Natural killer cell treated with Interleukin-12 subunit alpha and Interleukin-12 subunit beta and Interleukin-15 and Interleukin-18, amount 100 ng/mL, for 72 hours (primary cell): ENCODE measurements around the gene LRRC46. TPM values are rescaled to one million over a fixed set of nuclear protein-coding genes. Genes with fewer than 3 reads are reported as not detected.

Experiments
- ATAC-seq, 2 donors: fragments of 150-1000 bp; cut with Tn5 transposase in 1 of 2; sonication (Bioruptor Pico), chemical (Tn5 transposase) in 1 of 2; 2 replicates each; pipeline ENCODE4 v1.10.0; 2021
- DNase-seq: peaks from one replicate; pipeline ENCODE4 v3.0.0; 2022; ENCODE audit warnings: low spot score
- H3K27ac Mint-ChIP-seq, 2 donors: 1 replicate in 1 of 2; 2 replicates in 1 of 2; pipeline ENCODE4 v1.8.0; 2022; ENCODE audit warnings: mixed read lengths in 2 of 2, mild to moderate bottlenecking in 1 of 2, moderate library complexity in 1 of 2
- H3K27me3 Mint-ChIP-seq, 2 donors: 1 replicate in 1 of 2; 2 replicates in 1 of 2; pipeline ENCODE4 v1.8.0; 2022; ENCODE audit warnings: mixed read lengths in 2 of 2
- H3K36me3 Mint-ChIP-seq: one replicate; pipeline ENCODE4 v1.8.0; 2022; ENCODE audit warnings: mixed read lengths
- H3K4me1 Mint-ChIP-seq, 2 donors: 1 replicate in 1 of 2; 2 replicates in 1 of 2; pipeline ENCODE4 v1.8.0; 2022; ENCODE audit warnings: low read depth in 2 of 2, mixed read lengths in 2 of 2, mild to moderate bottlenecking in 1 of 2
- H3K4me3 Mint-ChIP-seq: one replicate; pipeline ENCODE4 v1.8.0; 2022; ENCODE audit warnings: mixed read lengths
- H3K9me3 Mint-ChIP-seq: 2 replicates; pipeline ENCODE4 v1.8.0; 2022; ENCODE audit warnings: mixed read lengths
- total RNA-seq, 2 donors: library from RNA; stranded (reverse); gene quantifications; one replicate each; pipeline ENCODE4 v1.2.3, GENCODE V29; 2022

LRRC46 gene, protein sequence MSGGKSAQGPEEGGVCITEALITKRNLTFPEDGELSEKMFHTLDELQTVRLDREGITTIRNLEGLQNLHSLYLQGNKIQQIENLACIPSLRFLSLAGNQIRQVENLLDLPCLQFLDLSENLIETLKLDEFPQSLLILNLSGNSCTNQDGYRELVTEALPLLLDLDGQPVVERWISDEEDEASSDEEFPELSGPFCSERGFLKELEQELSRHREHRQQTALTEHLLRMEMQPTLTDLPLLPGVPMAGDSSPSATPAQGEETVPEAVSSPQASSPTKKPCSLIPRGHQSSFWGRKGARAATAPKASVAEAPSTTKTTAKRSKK
- under 1 TPM; 0.17 to 0.86 TPM for total RNA-seq

DNA sequence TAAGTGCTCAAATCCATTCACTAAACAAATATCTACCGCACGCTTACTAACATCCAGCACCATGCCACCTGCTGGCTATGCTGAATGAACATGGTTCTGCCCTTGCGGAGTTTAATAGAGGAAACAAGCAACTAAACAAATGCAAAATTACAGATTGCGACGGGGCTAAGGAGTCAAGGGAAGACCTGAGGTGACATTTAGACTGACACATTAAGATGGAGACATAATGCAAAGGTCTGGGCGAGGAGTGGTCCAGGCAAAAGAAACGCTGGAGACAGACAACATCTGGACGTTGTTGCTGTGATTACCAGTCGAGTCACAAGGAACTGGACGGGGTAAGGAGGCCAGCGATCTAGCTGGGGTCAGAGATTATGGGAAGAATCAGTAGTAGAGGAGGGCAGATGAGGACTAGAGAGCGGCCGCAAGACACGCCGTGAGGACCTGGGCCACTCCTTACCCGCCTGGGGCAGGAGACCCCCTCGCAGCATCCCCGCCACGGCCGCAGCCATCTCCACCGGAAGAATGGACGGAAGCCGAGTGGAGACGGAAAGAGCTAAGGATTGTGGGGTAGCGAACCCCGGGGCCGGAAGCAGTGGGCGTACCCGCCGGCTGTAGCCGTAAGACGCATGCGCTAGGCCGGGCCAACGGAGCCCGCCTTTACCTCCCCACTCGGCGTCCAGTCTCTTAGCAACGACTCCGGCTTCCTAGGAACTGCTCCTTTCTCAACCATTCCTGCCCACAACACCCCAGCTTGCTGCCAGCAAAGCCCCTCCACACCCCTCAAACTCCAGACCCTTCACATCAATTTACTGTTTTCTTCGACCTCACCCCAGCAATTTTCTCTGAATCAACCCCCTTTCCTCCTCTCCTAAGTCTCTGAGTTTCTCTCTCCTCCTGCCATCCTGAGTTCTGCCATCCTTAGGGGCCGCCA, at the start of gene LRRC46, which contains the start of gene MRPL10:
LRRC46 (plus strand) TSS at position 668 of the 931 bp plus-strand sequence. CDS start 320 bp downstream, outside the sequence.
MRPL10 (minus strand) TSS at position 539 of the 931 bp plus-strand sequence; CDS start at position 509, 30 bp downstream.
- H3K4me1 Mint-ChIP-seq: peaks cover 45 to 47% of the 10 kb centered on the region in 2 donors
- ATAC-seq (peak; percentile 85 to 89), DNase-seq (peak; percentile 94)
- no peaks in the 10 kb centered on the region for H3K9me3 Mint-ChIP-seq
- H3K27me3 Mint-ChIP-seq: no peaks in the 10 kb centered on the region
- H3K36me3 Mint-ChIP-seq: no peaks in the 10 kb centered on the region
- H3K27ac Mint-ChIP-seq: peak within 1 kb of the TSS; percentile 88 to 91
- H3K4me3 Mint-ChIP-seq: peak within 1 kb of the TSS; percentile 97

DNA sequence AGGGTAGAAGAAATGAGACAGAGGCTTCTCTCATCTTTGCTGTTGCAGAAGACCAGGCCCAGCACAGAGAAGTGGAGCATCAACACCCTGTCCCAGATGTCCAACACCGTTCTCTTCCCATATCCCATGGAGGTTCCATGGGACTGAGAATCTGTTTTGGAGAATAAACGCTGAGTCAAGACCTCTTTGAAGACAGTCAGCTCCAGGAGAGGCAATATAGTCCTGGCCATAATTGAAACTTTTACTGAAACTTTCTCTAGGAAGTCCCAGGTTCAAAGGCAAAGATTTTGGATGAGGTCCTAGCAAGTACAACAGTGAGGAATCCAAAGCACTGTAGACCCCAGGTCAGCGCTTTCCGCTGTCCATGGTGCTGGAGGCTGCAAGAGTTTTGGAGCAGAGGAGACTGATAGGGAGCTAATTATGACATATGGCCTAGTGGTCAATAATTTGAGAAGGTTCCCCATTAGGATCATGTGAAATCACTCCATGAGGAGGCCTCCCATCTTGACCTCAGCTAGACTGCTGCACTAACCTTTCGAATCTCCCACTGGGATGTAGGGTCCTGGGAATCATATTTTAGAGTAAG, 45.8 kb upstream of the LRRC46 start:
- Mint-ChIP-seq H3K4me3 (no peak overlapping the region), H3K36me3 (peaks cover 1% of the 10 kb centered on the region), H3K9me3 (no peaks in the 10 kb centered on the region), H3K4me1 (peaks cover 4 to 8% of the 10 kb centered on the region in 2 donors), H3K27ac (no peak overlapping the region), H3K27me3 (peaks cover 24 to 29% of the 10 kb centered on the region in 2 donors)
- DNase-seq: no peak
- ATAC-seq: no peak

DNA sequence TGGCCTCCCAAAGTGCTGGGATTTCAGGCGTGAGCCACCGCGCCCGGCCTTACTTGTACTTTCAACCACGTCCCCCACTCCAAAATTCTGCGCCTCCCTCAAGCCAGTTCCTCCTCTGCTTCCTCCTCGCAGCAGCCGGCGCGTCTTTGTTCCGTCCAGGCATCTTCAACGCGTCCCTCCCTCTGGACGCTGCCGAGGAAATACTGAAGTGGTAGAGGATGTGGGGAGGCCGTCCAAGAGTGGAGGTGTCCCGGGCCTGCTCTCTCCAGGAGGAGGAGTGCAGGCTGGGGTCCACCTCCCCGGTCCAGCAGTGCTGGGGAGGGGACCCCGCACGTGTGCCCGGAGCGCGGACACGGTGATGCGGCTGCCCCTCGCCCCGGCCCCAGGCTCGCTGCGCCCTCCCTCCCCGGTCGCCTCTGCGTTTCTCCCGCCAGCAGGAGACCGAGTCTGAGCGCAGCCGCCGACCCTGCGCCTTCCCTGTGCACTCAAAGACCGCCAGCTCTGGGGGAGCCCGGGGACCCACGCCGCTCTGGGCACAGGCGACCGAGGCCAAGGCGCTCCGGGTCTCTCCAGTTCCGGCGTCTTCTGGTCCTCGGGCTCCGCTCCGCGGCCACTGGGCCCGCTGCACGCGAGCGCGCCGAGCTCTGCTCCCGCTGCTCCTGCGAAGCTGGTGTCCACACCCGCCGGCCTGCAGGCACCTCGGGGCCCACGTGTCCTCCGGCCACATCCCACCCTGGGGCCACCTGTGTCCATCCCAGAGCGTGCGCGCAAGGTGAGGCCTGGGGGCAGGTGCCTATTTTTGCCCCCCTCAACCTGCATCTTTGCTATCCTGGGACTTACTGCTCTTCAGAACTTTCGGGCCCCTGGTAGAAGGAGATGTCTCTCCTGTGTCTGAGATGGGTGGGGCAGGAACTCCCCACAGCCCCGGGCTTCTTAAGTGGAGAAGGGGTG, 41.6 kb upstream of the LRRC46 start:
- H3K4me3 Mint-ChIP-seq: peak overlapping the region; percentile 82
- H3K9me3 Mint-ChIP-seq: no peaks in the 10 kb centered on the region
- peak; percentile 97 for ATAC-seq
- peaks cover 6 to 11% of the 10 kb centered on the region in 2 donors for H3K4me1 Mint-ChIP-seq
- no peak overlapping the region for H3K27ac Mint-ChIP-seq
- no peak for DNase-seq
- H3K27me3 Mint-ChIP-seq: peaks cover 27 to 30% of the 10 kb centered on the region in 2 donors
- H3K36me3 Mint-ChIP-seq: peaks cover 5% of the 10 kb centered on the region

DNA sequence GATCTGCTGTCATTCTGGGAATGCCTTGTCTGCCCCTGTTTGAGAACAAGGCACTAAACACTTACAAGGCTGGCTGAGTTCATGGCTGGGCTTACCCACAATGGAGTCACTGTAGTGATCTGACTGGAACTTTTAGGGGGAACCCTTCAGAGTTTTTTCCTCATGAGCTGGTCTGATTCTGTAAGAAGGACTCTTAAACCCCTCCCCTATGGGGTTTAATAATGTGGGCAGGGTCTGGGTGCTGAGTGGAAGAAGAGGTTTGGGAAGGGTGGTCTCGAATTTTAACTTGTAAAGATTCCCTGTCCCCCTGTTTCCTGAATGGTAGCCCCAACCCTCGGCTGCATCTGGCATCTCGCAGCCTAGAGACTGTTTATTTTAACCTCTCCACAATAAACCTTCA, 40.4 kb upstream of the LRRC46 start:
- Mint-ChIP-seq H3K27me3 (peaks cover 30 to 35% of the 10 kb centered on the region in 2 donors), H3K4me1 (peaks cover 6 to 11% of the 10 kb centered on the region in 2 donors), H3K36me3 (peaks cover 5% of the 10 kb centered on the region), H3K27ac (no peak overlapping the region), H3K9me3 (no peaks in the 10 kb centered on the region), H3K4me3 (peak overlapping the region; percentile 82)
- no peak for ATAC-seq
- DNase-seq: no peak

DNA sequence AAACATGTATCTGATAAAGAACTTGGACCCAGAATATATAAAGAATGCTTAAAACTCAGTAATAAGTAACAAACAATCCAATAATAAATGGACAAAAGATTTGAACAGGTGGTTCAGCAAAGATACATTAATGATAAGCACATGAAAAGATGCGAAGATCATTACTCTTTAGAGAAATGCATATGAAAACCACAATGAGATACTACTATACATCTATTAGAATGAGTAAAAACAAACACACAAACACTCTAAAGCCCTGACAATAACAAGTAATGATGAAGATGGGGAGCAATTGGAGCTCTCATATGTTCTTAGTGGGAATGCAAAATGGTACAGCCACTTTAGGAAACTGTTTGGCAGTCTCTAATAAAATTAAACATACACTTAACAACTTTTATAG, 39.0 kb upstream of the LRRC46 start:
- H3K36me3 Mint-ChIP-seq: peaks cover 5% of the 10 kb centered on the region
- H3K27me3 Mint-ChIP-seq: peaks cover 31 to 34% of the 10 kb centered on the region in 2 donors
- ATAC-seq: no peak
- H3K4me3 Mint-ChIP-seq: no peak overlapping the region
- no peak overlapping the region for H3K27ac Mint-ChIP-seq
- H3K9me3 Mint-ChIP-seq: no peaks in the 10 kb centered on the region
- H3K4me1 Mint-ChIP-seq: peaks cover 6 to 11% of the 10 kb centered on the region in 2 donors
- DNase-seq: no peak

DNA sequence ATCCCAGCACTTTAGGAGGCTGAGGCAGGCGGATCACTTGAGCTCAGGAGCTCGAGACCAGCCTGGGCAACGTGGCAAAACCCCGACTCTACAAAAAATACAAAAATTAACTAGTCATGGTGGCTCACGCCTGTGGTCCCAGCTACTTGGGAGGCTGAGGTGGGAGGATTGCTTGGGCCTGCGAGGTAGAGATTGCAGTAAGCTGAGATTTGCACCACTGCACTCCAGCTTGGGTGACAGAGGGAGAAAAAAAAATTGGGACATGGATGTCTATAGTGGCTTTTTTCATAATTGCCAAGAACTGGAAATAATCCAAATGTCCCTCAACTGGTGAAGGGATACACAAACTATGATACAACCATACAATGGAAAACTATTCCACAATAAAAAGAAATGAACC, 38.5 kb upstream of the LRRC46 start:
- Mint-ChIP-seq H3K4me1 (peaks cover 6 to 11% of the 10 kb centered on the region in 2 donors), H3K4me3 (no peak overlapping the region), H3K27ac (no peak overlapping the region), H3K36me3 (peaks cover 5% of the 10 kb centered on the region), H3K27me3 (peaks cover 29 to 31% of the 10 kb centered on the region in 2 donors), H3K9me3 (no peaks in the 10 kb centered on the region)
- ATAC-seq (no peak), DNase-seq (no peak)

DNA sequence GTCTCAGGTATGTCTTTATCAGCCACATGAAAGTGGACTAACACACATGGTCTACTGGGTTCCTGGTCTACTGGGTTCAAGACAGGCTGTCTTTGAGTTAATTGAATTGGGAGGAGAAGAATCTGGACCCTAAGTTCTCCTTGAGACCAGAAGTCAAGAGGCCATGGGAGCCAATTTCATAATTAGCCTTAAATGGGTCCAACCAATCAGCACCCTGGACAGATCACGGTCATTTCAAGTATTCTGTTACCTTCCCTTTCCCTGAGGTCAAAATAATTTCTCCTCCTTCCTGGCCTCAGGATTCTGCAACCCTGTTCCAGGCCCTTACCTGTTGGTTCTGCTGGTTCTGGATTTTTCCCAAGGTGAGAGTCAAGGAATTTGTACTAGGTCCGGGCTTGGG, 33.7 kb upstream of the LRRC46 start:
- peaks cover 7 to 13% of the 10 kb centered on the region in 2 donors for H3K27me3 Mint-ChIP-seq
- no peaks in the 10 kb centered on the region for H3K36me3 Mint-ChIP-seq
- no peak overlapping the region for H3K27ac Mint-ChIP-seq
- no peak overlapping the region for H3K4me3 Mint-ChIP-seq
- ATAC-seq (no peak), DNase-seq (no peak)
- H3K9me3 Mint-ChIP-seq: no peaks in the 10 kb centered on the region
- no peaks in the 10 kb centered on the region for H3K4me1 Mint-ChIP-seq

DNA sequence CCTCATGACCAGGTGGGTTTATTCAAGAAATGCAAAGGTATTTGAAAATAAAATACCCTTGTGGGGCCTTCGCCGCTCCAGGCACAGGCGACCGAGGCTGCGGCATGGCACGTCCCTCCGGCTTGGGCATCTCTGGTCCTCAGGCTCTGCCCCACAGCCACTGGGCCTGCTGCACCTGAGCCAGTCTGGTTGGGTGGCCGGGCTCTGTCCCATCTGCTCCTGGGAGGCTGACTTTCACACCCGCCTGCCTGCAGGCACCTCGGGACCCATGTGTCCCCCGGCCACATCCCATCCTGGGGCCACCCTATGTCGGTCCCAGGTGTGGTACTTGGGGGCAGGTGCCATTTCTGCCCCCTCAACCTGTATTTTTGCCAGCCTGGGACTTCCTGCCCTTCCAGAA, 30.8 kb upstream of the LRRC46 start:
- Mint-ChIP-seq H3K36me3 (no peaks in the 10 kb centered on the region), H3K9me3 (no peaks in the 10 kb centered on the region), H3K27ac (no peak overlapping the region), H3K27me3 (peaks cover 0 to 3% of the 10 kb centered on the region in 2 donors), H3K4me3 (no peak overlapping the region), H3K4me1 (no peaks in the 10 kb centered on the region)
- no peak for ATAC-seq
- DNase-seq: no peak

DNA sequence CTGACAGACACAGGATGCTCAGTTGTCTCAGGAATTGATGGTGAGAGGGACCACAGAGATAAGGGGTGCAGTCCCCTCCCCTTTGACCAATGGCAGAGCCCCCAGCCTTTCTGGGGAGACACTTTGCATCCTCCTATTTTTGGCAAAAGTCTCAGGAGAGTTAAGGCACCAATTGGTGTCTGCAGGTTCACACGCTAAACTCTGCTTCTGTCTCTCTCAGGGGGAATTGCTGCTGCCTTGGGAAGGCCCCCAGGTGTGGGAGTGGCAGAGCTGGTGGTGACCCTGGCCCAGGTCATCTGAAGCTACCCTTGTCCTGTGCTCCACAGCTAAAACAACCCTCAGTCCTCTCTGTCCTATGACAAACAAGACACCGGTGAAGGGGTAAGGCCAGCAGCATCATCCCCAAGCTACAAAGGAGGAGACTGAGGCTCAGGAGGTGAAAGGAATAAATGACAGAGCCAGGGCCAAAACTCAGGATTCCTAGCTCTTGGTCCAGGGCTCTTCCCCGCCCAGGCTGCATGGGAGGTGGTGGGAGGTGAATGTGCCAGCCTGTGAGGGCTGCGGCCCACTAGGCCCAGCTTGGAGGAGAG, 30.2 kb upstream of the LRRC46 start:
- ATAC-seq (no peak), DNase-seq (no peak)
- H3K4me1 Mint-ChIP-seq: no peaks in the 10 kb centered on the region
- no peaks in the 10 kb centered on the region for H3K36me3 Mint-ChIP-seq
- no peaks in the 10 kb centered on the region for H3K9me3 Mint-ChIP-seq
- H3K27ac Mint-ChIP-seq: no peak overlapping the region
- H3K27me3 Mint-ChIP-seq: peaks cover 0 to 3% of the 10 kb centered on the region in 2 donors
- H3K4me3 Mint-ChIP-seq: no peak overlapping the region

DNA sequence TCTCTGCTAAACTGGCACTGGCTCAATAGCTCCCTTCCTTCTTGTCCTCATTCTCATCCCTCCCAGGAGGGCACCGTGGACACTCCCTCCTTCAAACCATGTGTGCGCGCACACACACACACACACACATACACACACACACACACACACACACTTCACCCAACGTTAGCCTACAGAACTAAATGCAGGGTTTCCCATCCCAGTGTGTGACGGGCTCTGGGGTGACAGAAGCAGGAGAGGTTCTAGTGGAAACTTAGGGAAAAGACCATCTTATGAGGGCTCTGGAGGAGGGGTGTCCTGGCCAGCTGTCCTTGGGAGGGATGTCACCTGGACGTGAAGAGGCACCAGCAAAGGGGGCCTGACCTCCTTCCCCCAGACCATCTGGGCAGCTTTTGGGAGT, 29.6 kb upstream of the LRRC46 start:
- Mint-ChIP-seq H3K27me3 (peaks cover 0 to 3% of the 10 kb centered on the region in 2 donors), H3K36me3 (no peaks in the 10 kb centered on the region), H3K4me1 (no peaks in the 10 kb centered on the region), H3K9me3 (no peaks in the 10 kb centered on the region), H3K27ac (no peak overlapping the region), H3K4me3 (no peak overlapping the region)
- no peak for DNase-seq
- ATAC-seq: peak in 1 of 2 donors; percentile 12

DNA sequence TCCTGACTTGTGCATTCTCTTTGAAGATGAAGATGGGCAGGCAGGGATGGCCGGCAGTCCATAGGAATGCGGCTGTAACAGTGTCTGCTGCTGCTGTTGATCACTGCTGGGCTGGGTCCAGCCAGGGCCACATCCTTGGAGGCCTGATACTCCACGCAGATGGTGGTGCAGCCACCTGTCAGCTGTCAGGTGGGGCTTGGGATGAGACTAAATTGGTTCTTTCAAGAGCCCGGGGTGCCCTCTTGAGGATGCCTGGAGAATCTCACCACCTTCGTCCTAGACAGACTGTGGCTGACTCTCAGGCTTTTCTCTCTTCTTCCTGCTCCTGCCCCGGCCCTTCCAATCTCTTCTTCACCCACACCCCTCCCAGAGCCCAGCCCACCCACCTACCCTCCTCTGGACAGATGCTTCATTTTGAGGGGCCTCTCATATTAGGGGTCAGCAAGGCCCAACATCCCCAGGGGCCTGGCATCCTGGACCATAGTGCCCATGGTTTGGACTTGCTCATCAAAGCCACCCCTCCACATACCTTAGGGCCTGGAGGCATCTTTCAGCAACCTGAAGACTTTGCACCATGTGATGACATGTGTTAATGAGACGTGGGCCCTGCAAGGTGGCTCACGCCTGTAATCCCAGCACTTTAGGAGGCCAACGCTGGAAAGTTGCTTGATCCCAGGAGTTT, 29.0 kb upstream of the LRRC46 start:
- DNase-seq (no peak), ATAC-seq (peak; percentile 79 to 83)
- no peaks in the 10 kb centered on the region for H3K4me1 Mint-ChIP-seq
- no peak overlapping the region for H3K4me3 Mint-ChIP-seq
- H3K36me3 Mint-ChIP-seq: no peaks in the 10 kb centered on the region
- H3K27me3 Mint-ChIP-seq: peaks cover 0 to 2% of the 10 kb centered on the region in 2 donors
- H3K27ac Mint-ChIP-seq: no peak overlapping the region
- no peaks in the 10 kb centered on the region for H3K9me3 Mint-ChIP-seq

DNA sequence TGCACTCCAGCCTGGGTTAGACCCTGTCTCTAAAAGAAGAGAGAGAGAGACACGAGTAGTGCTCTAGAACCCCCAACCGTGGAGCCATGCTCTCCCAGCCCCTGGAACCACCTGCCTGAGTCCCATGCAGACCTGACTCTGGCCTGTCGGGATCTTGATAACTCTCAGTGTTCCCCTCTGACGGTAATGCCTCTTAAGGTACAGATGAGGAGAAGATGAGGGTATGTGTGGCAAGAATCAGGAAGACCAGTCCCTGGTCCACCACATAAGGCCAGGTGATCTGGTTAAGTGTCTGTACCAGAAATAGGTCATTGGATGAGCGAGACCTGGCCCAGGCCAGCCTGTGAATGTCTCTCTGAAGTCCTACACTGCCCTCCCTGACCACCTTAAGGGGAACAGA, 28.3 kb upstream of the LRRC46 start:
- Mint-ChIP-seq H3K27me3 (no peaks in the 10 kb centered on the region), H3K27ac (no peak overlapping the region), H3K36me3 (no peaks in the 10 kb centered on the region), H3K9me3 (no peaks in the 10 kb centered on the region), H3K4me3 (no peak overlapping the region), H3K4me1 (no peaks in the 10 kb centered on the region)
- DNase-seq: no peak
- ATAC-seq: no peak
